SK-N-SH (cell line): ENCODE results near the gene CD300LB. TPM values are rescaled to one million over a fixed set of nuclear protein-coding genes. Genes with fewer than 3 reads are reported as not detected.

ENCODE experiments used
- CTCF ChIA-PET: fragments of 300-600, 350-600 bp; formaldehyde crosslinking; extraction: SDS; loops from one replicate; lab custom pipeline; 2021; lab: Yijun Ruan, JAX
- POLR2A ChIA-PET: fragments of 350-600 bp; sonication (Branson Sonifier 250); formaldehyde crosslinking; extraction: SDS; loops from one replicate; lab custom pipeline; 2020; ENCODE audit warnings: antibody characterized with exemption, inconsistent platforms; lab: Yijun Ruan, JAX
- DNase-seq: peaks from one replicate; pipeline ENCODE4 v3.0.0; 2012
- H2AFZ ChIP-seq: fragments of 200-600 bp; sonication (generic); 2 replicates; pipeline ENCODE4 v1.8.1; 2016; ENCODE audit warnings: antibody characterized with exemption, mild to moderate bottlenecking, low read depth
- H3F3A ChIP-seq: fragments of 200-600 bp; sonication (generic); replicated peaks from 2 replicates; pipeline ENCODE3; 2016; ENCODE audit warnings: antibody characterized with exemption, mild to moderate bottlenecking; ENCODE audit not compliant: insufficient read depth
- H3K27ac ChIP-seq, 2 experiments: fragments of 200-500 bp in 1 of 2; fragments of 200-600 bp in 1 of 2; sonication (Bioruptor generic) in 1 of 2; sonication (generic), shearing (Covaris generic) in 1 of 2; 2 replicates each; pipeline versions ENCODE4 v1.5.1 to v1.6.1; 2014 to 2016; ENCODE audit warnings: low read depth in 2 of 2, inconsistent platforms in 1 of 2, low read length in 1 of 2, mild to moderate bottlenecking in 1 of 2, mixed read lengths in 1 of 2
- H3K27me3 ChIP-seq: fragments of 200-600 bp; sonication (generic), shearing (Covaris generic); 2 replicates; pipeline ENCODE4 v1.6.1; 2016; ENCODE audit warnings: mixed run types; ENCODE audit not compliant: insufficient read depth
- H3K36me3 ChIP-seq, 2 experiments: fragments of 200-500 bp in 1 of 2; fragments of 200-600 bp in 1 of 2; sonication (Bioruptor generic) in 1 of 2; sonication (generic) in 1 of 2; replicated peaks in 1 of 2; 2 replicates each; pipeline versions ENCODE3 to v1.5.1; 2014 to 2016; ENCODE audit warnings: low read length in 1 of 2, mild to moderate bottlenecking in 1 of 2; ENCODE audit not compliant: insufficient read depth in 2 of 2, control insufficient read depth in 1 of 2
- H3K4me1 ChIP-seq, 2 experiments: fragments of 200-500 bp in 1 of 2; fragments of 200-600 bp in 1 of 2; sonication (Bioruptor generic) in 1 of 2; sonication (generic), shearing (Covaris generic) in 1 of 2; 2 replicates each; pipeline versions ENCODE4 v1.5.1 to v1.6.1; 2014 to 2016; ENCODE audit warnings: low read depth in 1 of 2, low read length in 1 of 2, mixed run types in 1 of 2; ENCODE audit not compliant: insufficient read depth in 2 of 2, control insufficient read depth in 1 of 2
- H3K4me2 ChIP-seq: fragments of 200-600 bp; sonication (generic), shearing (Covaris generic); 2 replicates; pipeline ENCODE4 v1.6.1; 2017; ENCODE audit warnings: mixed run types
- H3K4me3 ChIP-seq, 2 experiments: fragments of 200-500 bp in 1 of 2; fragments of 200-600 bp in 1 of 2; sonication (Bioruptor generic) in 1 of 2; sonication (generic), shearing (Covaris generic) in 1 of 2; 2 replicates each; pipeline versions ENCODE4 v1.5.1 to v1.8.1; 2014 to 2016; ENCODE audit warnings: low read depth in 2 of 2, inconsistent platforms in 1 of 2, low read length in 1 of 2, mild to moderate bottlenecking in 1 of 2, mixed read lengths in 1 of 2, moderate library complexity in 1 of 2
- H3K79me2 ChIP-seq: fragments of 200-600 bp; sonication (generic); 2 replicates; pipeline ENCODE4 v1.8.1; 2017; ENCODE audit warnings: mild to moderate bottlenecking; ENCODE audit not compliant: insufficient read depth
- H3K9ac ChIP-seq: fragments of 200-600 bp; sonication (generic); 2 replicates; pipeline ENCODE4 v1.6.1; 2017; ENCODE audit warnings: mixed run types
- H3K9me2 ChIP-seq: fragments of 200-600 bp; sonication (generic); 2 replicates; pipeline ENCODE4 v1.6.1; 2017; ENCODE audit warnings: mixed run types
- H3K9me3 ChIP-seq: fragments of 200-600 bp; sonication (generic); 2 replicates; pipeline ENCODE4 v1.6.1; 2017; ENCODE audit warnings: mixed run types, mild to moderate bottlenecking, moderate library complexity
- H4K20me1 ChIP-seq: fragments of 200-600 bp; sonication (generic); 2 replicates; pipeline ENCODE4 v1.6.1; 2017; ENCODE audit warnings: mild to moderate bottlenecking, mixed run types; ENCODE audit not compliant: insufficient read depth
- CHD2 ChIP-seq: fragments of 150-350 bp; IDR thresholded peaks from 2 replicates; pipeline ENCODE4 v1.6.1; 2018; ENCODE audit warnings: low read length; ENCODE audit not compliant: partially characterized antibody
- CTCF ChIP-seq: fragments of 200-600 bp; sonication (generic); IDR thresholded peaks from 2 replicates; pipeline ENCODE4 v1.6.1; 2017; ENCODE audit warnings: antibody characterized with exemption, mild to moderate bottlenecking, moderate library complexity
- EP300 ChIP-seq, 2 experiments: IDR thresholded peaks; 2 replicates each; pipeline versions ENCODE4 v1.4.0 to v1.6.1; 2012; ENCODE audit warnings: borderline replicate concordance in 1 of 2, low read depth in 1 of 2, low read length in 1 of 2
- FOSL2 ChIP-seq: IDR thresholded peaks from 2 replicates; pipeline ENCODE4 v1.4.0; 2012; ENCODE audit warnings: low read depth, mild to moderate bottlenecking, moderate library complexity, borderline replicate concordance
- FOXM1 ChIP-seq: IDR thresholded peaks from 2 replicates; pipeline ENCODE4 v1.4.0; 2012; ENCODE audit warnings: low read depth, mild to moderate bottlenecking
- GABPA ChIP-seq: IDR thresholded peaks from 2 replicates; pipeline ENCODE4 v1.4.0; 2012; ENCODE audit warnings: low read depth, mild to moderate bottlenecking
- GATA2 ChIP-seq: sonication (generic); formaldehyde crosslinking; IDR thresholded peaks from 2 replicates; pipeline ENCODE4 v1.5.0; 2020; ENCODE audit warnings: mild to moderate bottlenecking, missing genetic modification reagents
- JUND ChIP-seq: IDR thresholded peaks from 2 replicates; pipeline ENCODE4 v1.4.0; 2012
- MEF2A ChIP-seq: IDR thresholded peaks from 2 replicates; pipeline ENCODE4 v1.4.0; 2012; ENCODE audit warnings: low read depth, borderline replicate concordance
- MXI1 ChIP-seq: IDR thresholded peaks from 2 replicates; pipeline ENCODE4 v1.6.1; 2012; ENCODE audit warnings: mild to moderate bottlenecking, low read depth, low read length, improper control_type of control experiment
- NFIC ChIP-seq: IDR thresholded peaks from 2 replicates; pipeline ENCODE4 v1.4.0; 2012; ENCODE audit warnings: borderline replicate concordance
- PBX3 ChIP-seq: IDR thresholded peaks from 2 replicates; pipeline ENCODE4; 2012
- RXRA ChIP-seq: IDR thresholded peaks from 2 replicates; pipeline ENCODE4 v1.4.0; 2012; ENCODE audit warnings: low read depth, mild to moderate bottlenecking, borderline replicate concordance
- SIN3A ChIP-seq: IDR thresholded peaks from 2 replicates; pipeline ENCODE4 v1.6.1; 2012; ENCODE audit warnings: low read depth, mild to moderate bottlenecking, low read length, moderate library complexity, borderline replicate concordance
- TAF1 ChIP-seq: IDR thresholded peaks from 2 replicates; pipeline ENCODE4 v1.6.1; 2012; ENCODE audit warnings: low read depth, mild to moderate bottlenecking, low read length, moderate library complexity, borderline replicate concordance
- TCF12 ChIP-seq: IDR thresholded peaks from 2 replicates; pipeline ENCODE4 v1.4.0; 2012
- YY1 ChIP-seq: IDR thresholded peaks from 2 replicates; pipeline ENCODE4 v1.4.0; 2012; ENCODE audit warnings: low read depth, mild to moderate bottlenecking
- WGBS: methylation state at CpG from one replicate; pipeline ENCODE4 v1.1.6; 2017; ENCODE audit warnings: low lambda C conversion rate; 5-methylcytosine and 5-hydroxymethylcytosine counted together
- polyA plus RNA-seq, 3 experiments: library from polyadenylated mRNA; depleted of rRNA; stranded (reverse); fragments of >200 nt; gene quantifications; 2 replicates each; pipeline ENCODE4 v1.2.3, GENCODE V29; 2012

CD300LB gene
- polyA plus RNA-seq, 1 of the 3 experiments (the other 2 are of a cell fraction) = not detected

GRCh38 chr17:74484066-74484465 lies 47.2 kb downstream of the CD300LB start:
- H3K9ac ChIP-seq = no peak overlapping the region
- no peak for TF ChIP-seq NFIC
- TF ChIP-seq CHD2 = no peak
- no peak for TF ChIP-seq SIN3A
- TF ChIP-seq CTCF = no peak
- TF ChIP-seq FOXM1 = no peak
- TF ChIP-seq GABPA = no peak
- no peak for TF ChIP-seq YY1
- no peaks in the 10 kb centered on the region for H3F3A ChIP-seq
- no peak overlapping the region for H3K27ac ChIP-seq
- no peak overlapping the region for H2AFZ ChIP-seq
- H3K9me3 ChIP-seq = no peaks in the 10 kb centered on the region
- no peaks in the 10 kb centered on the region for H3K36me3 ChIP-seq
- DNase-seq = peak; percentile 16
- no peak overlapping the region for H3K4me3 ChIP-seq
- no peaks in the 10 kb centered on the region for H3K9me2 ChIP-seq
- no peaks in the 10 kb centered on the region for H3K4me1 ChIP-seq
- ChIA-PET CTCF (interaction anchor here (0.8 to 11.0 kb wide), 6 partner anchors 9 to 118 kb away, joined by 3 to 61 read pairs (median 18); partner anchors contain the start of gene GPR142), POLR2A (no interaction called here)
- no peaks in the 10 kb centered on the region for H3K79me2 ChIP-seq
- H3K27me3 ChIP-seq = no peaks in the 10 kb centered on the region
- WGBS = 8% methylated on average over 9 of the region's 9 CpGs
- H3K4me2 ChIP-seq = no peak overlapping the region
- no peaks in the 10 kb centered on the region for H4K20me1 ChIP-seq

- Histone ChIP-seq H3K79me2 (no peaks in the 10 kb centered on the region), H4K20me1 (no peaks in the 10 kb centered on the region), H3K4me2 (no peak overlapping the region), H3F3A (no peaks in the 10 kb centered on the region), H3K27me3 (no peaks in the 10 kb centered on the region), H3K9me2 (no peaks in the 10 kb centered on the region), H2AFZ (no peak overlapping the region), H3K36me3 (no peaks in the 10 kb centered on the region), H3K27ac (no peak overlapping the region), H3K4me1 (no peaks in the 10 kb centered on the region), H3K4me3 (no peak overlapping the region), H3K9ac (no peak overlapping the region), H3K9me3 (no peaks in the 10 kb centered on the region)
- no peak for DNase-seq
- TF ChIP-seq GATA2 (CRISPR knock-in tag) = no peak
- POLR2A ChIA-PET = no interaction called here
- CTCF ChIA-PET = interaction anchor here (0.7 to 15.8 kb wide), 6 partner anchors 9 to 207 kb away, joined by 3 to 122 read pairs (median 26); partner anchors contain the start of gene GPR142
- whole genome bisulfite sequencing = 10% methylated on average over 7 of the region's 7 CpGs
Measured at GRCh38 chr17:74481621-74482020, 49.7 kb downstream of the CD300LB start.

- POLR2A ChIA-PET = no interaction called here
- WGBS = 5% methylated on average over 7 of the region's 8 CpGs
- no peaks in the 10 kb centered on the region for H3K36me3 ChIP-seq
- no peak overlapping the region for H2AFZ ChIP-seq
- no peaks in the 10 kb centered on the region for H3K9me3 ChIP-seq
- no peaks in the 10 kb centered on the region for H3K27me3 ChIP-seq
- no peaks in the 10 kb centered on the region for H3F3A ChIP-seq
- H3K4me2 ChIP-seq = no peak overlapping the region
- CTCF ChIA-PET = interaction anchor here (0.9 to 15.8 kb wide), 5 partner anchors 13 to 112 kb away, joined by 3 to 122 read pairs (median 46); partner anchors contain the start of gene GPR142
- H3K4me3 ChIP-seq = no peak overlapping the region
- H3K27ac ChIP-seq = no peak overlapping the region
- no peak for TF ChIP-seq PBX3
- no peak for TF ChIP-seq SIN3A
- TF ChIP-seq YY1 = no peak
- no peak for TF ChIP-seq MXI1
- TF ChIP-seq JUND = no peak
- no peak for TF ChIP-seq TCF12
- TF ChIP-seq GATA2 (CRISPR knock-in tag) = no peak
- no peak for TF ChIP-seq RXRA
- TF ChIP-seq EP300 (IDR thresholded peaks at IDR 0.05; ENCODE audit: borderline replicate concordance in 1 of 2, low read depth in 1 of 2, low read length in 1 of 2) = no peak
- no peak for TF ChIP-seq FOSL2
- no peak for TF ChIP-seq MEF2A
- no peak for TF ChIP-seq TAF1
- TF ChIP-seq, all 33 proteins: peak for 0
- H3K4me1 ChIP-seq = no peaks in the 10 kb centered on the region
- peak; percentile 36 for DNase-seq
- no peaks in the 10 kb centered on the region for H3K9me2 ChIP-seq
- no peak overlapping the region for H3K9ac ChIP-seq
- H4K20me1 ChIP-seq = no peaks in the 10 kb centered on the region
- no peaks in the 10 kb centered on the region for H3K79me2 ChIP-seq
Measured at GRCh38 chr17:74480290-74480689, 51.0 kb downstream of the CD300LB start.
